HG02973 (cell line): Measurements from ENCODE around the gene FOXD4L1.
"Not testable (repeated sequence)": the region's sequence is repeated elsewhere in the genome, so short reads cannot be mapped to it uniquely, and the experiment has no call there.

ENCODE experiments used
- ATAC-seq: cut with Tn5 transposase; IDR thresholded peaks from one replicate; pipeline ENCODE4 v1.9.1; 2021; ENCODE audit warnings: moderate library complexity; ENCODE audit not compliant: unreplicated experiment

The FOXD4L1 gene

GRCh38 chr2:113498365-113498764, at the start of gene FOXD4L1:
Gene FOXD4L1 (plus strand): TSS chr2:113498665. CDS start chr2:113499257, 592 bp downstream.
- not testable (repeated sequence) for ATAC-seq

- not testable (repeated sequence) for ATAC-seq
Observed at GRCh38 chr2:113465770-113466169, 32.7 kb upstream of the FOXD4L1 start.

GRCh38 chr2:113476688-113477368, 21.6 kb upstream of the FOXD4L1 start:
- ATAC-seq, result not testable (repeated sequence)

GRCh38 chr2:113496527-113496926, 1.9 kb upstream of the FOXD4L1 start:
- ATAC-seq, result not testable (repeated sequence)

GRCh38 chr2:113499019-113499885, 787 bp downstream of the FOXD4L1 start:
- not testable (repeated sequence) for ATAC-seq

- not testable (repeated sequence) for ATAC-seq
Observed at GRCh38 chr2:113499886-113500722, 1.6 kb downstream of the FOXD4L1 start.

GRCh38 chr2:113500723-113501038, 2.2 kb downstream of the FOXD4L1 start:
- ATAC-seq, result not testable (repeated sequence)

GRCh38 chr2:113502216-113503093, 4.0 kb downstream of the FOXD4L1 start:
- ATAC-seq, result peak; percentile 22

GRCh38 chr2:113503094-113504042, 4.9 kb downstream of the FOXD4L1 start:
- peak; percentile 55 for ATAC-seq

- ATAC-seq, result not testable (repeated sequence)
Observed at GRCh38 chr2:113504081-113504480, 5.6 kb downstream of the FOXD4L1 start.

- ATAC-seq, result not testable (repeated sequence)
Observed at GRCh38 chr2:113507394-113508140, 9.1 kb downstream of the FOXD4L1 start.

GRCh38 chr2:113508187-113508586, 9.7 kb downstream of the FOXD4L1 start:
- ATAC-seq, result not testable (repeated sequence)

- not testable (repeated sequence) for ATAC-seq
Observed at GRCh38 chr2:113510913-113511312, 12.4 kb downstream of the FOXD4L1 start.

GRCh38 chr2:113511859-113512258, 13.4 kb downstream of the FOXD4L1 start:
- ATAC-seq, result not testable (repeated sequence)

- not testable (repeated sequence) for ATAC-seq
Observed at GRCh38 chr2:113515457-113515856, 17.0 kb downstream of the FOXD4L1 start.

GRCh38 chr2:113515995-113516394, 17.5 kb downstream of the FOXD4L1 start:
- ATAC-seq, result not testable (repeated sequence)

GRCh38 chr2:113517025-113517424, 18.6 kb downstream of the FOXD4L1 start:
- ATAC-seq, result not testable (repeated sequence)

GRCh38 chr2:113520837-113521236, 22.4 kb downstream of the FOXD4L1 start:
- ATAC-seq, result not testable (repeated sequence)
